HG03066 (cell line): Measurements from ENCODE around the gene PSMD10.

ENCODE experiments used
- ATAC-seq: cut with Tn5 transposase; IDR thresholded peaks from one replicate; pipeline ENCODE4 v1.9.1; 2021; ENCODE audit warnings: low read depth; ENCODE audit not compliant: unreplicated experiment

The PSMD10 gene

GRCh38 chrX:108091264-108091877, at the start of gene PSMD10, which contains the start of gene ATG4A:
Gene PSMD10, minus strand, starts transcription at chrX:108091542. Its CDS starts 22 bp downstream, at chrX:108091520.
Gene ATG4A, plus strand, starts transcription at chrX:108091778. Its CDS starts 49 bp downstream, at chrX:108091827.
- ATAC-seq, result peak; percentile 96

- ATAC-seq, result no peak
Observed at GRCh38 chrX:108138814-108139702, 47.7 kb upstream of the PSMD10 start.

GRCh38 chrX:108134724-108135123, 43.4 kb upstream of the PSMD10 start:
- ATAC-seq, result no peak

- no peak for ATAC-seq
Observed at GRCh38 chrX:108132876-108133275, 41.5 kb upstream of the PSMD10 start.

GRCh38 chrX:108132034-108132433, 40.7 kb upstream of the PSMD10 start:
- ATAC-seq, result no peak

- no peak for ATAC-seq
Observed at GRCh38 chrX:108131471-108131870, 40.1 kb upstream of the PSMD10 start.

- no peak for ATAC-seq
Observed at GRCh38 chrX:108130889-108131288, 39.5 kb upstream of the PSMD10 start.

- no peak for ATAC-seq
Observed at GRCh38 chrX:108127152-108127551, 35.8 kb upstream of the PSMD10 start.

GRCh38 chrX:108126661-108127060, 35.3 kb upstream of the PSMD10 start:
- ATAC-seq, result no peak

- ATAC-seq, result no peak
Observed at GRCh38 chrX:108123591-108124366, 32.4 kb upstream of the PSMD10 start.

- no peak for ATAC-seq
Observed at GRCh38 chrX:108122748-108123147, 31.4 kb upstream of the PSMD10 start.

GRCh38 chrX:108121291-108121690, 29.9 kb upstream of the PSMD10 start:
- ATAC-seq, result no peak

GRCh38 chrX:108117988-108118387, 26.6 kb upstream of the PSMD10 start:
- ATAC-seq, result no peak

GRCh38 chrX:108114541-108114940, 23.2 kb upstream of the PSMD10 start:
- ATAC-seq, result no peak

GRCh38 chrX:108105473-108105872, 14.1 kb upstream of the PSMD10 start:
- ATAC-seq, result no peak

GRCh38 chrX:108097380-108097779, 6.0 kb upstream of the PSMD10 start:
- no peak for ATAC-seq

- peak; percentile 41 for ATAC-seq
Observed at GRCh38 chrX:108091878-108092291, 543 bp upstream of the PSMD10 start.

GRCh38 chrX:108090491-108091263, 665 bp downstream of the PSMD10 start:
- peak; percentile 1 for ATAC-seq

GRCh38 chrX:108088511-108088910, 2.8 kb downstream of the PSMD10 start:
- no peak for ATAC-seq

- no peak for ATAC-seq
Observed at GRCh38 chrX:108087792-108088191, 3.5 kb downstream of the PSMD10 start.
